ENCODE data around the gene WDR86. TPM values are rescaled to one million over a fixed set of nuclear protein-coding genes. Genes with fewer than 3 reads are reported as not detected.

WDR86 gene
- total and polyA plus RNA-seq, 2 of the 8 experiments (the other 6 are each of a cell fraction or from before 2014, with no cell fraction given), result 12.7 to 15.8 TPM

DNA sequence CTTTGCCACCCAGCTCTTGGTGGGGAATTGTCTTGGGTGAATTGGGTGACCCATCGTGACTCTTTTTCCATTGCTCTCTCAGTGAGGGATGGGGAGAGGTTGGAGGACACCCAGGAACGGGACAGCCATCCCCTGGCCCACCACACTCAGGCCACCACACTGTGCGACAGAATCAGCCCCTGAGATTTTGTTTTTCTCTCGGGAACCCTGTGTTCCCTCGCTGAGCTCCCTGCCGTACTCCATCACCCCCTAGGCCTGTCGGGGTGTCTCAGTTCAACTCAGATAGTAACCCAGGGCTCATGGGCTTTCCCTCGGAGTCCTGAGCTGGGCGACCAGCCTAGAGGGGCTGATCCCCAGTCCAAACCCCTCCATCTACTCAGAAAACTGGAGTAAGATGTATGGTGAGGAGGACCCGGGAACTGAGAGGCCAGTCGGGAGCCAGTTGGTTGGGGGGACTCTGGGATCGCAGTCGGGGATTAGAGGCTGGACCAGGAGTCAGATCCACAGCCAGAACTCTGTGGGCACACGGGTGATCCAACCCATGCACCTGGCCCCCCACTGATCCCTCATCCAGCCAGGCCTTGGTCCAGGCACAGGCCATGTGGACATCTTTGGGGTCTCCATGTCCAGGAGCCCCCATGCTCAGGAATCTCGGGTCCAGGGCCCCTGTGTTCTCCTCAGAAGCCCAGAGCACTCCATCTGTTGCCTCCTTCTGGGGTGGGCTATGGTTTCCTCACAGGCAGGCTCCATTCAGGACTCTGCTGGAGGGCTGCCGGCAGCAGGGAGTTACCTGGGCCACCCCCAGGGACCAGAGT lies 20.8 kb upstream of the WDR86 start:
- Histone ChIP-seq H3K27me3 (replicated peaks in 1 of 4; ENCODE audit: control insufficient read depth in 3 of 4, extremely low read depth in 1 of 4, insufficient read depth in 3 of 4, low read length in 3 of 4) (no peaks in the 10 kb centered on the region), H4K20me1 (replicated peaks in 1 of 2; ENCODE audit: control insufficient read depth in 1 of 2, insufficient read depth in 2 of 2, low read length in 2 of 2) (no peaks in the 10 kb centered on the region), H2BK15ac (ENCODE audit: low read length) (no peak overlapping the region), H3K4me3 (ENCODE audit: extremely low read depth in 1 of 4, insufficient read depth in 2 of 4, low read depth in 3 of 4, low read length in 4 of 4) (no peak overlapping the region), H3K23me2 (ENCODE audit: low read depth, low read length) (no peaks in the 10 kb centered on the region), H4K91ac (replicated peaks; ENCODE audit: insufficient read length, low read length) (no peak overlapping the region), H3K9me3 (ENCODE audit: insufficient read depth in 2 of 2, low read depth in 1 of 2, low read length in 1 of 2) (no peaks in the 10 kb centered on the region), H3K36me3 (ENCODE audit: control insufficient read depth in 2 of 4, insufficient read depth in 4 of 4, low read length in 3 of 4) (no peaks in the 10 kb centered on the region), H3K79me1 (ENCODE audit: low read depth, low read length) (no peaks in the 10 kb centered on the region; the same call in 1 of the 2 replicates), H2AK5ac (ENCODE audit: low read depth, low read length) (peak overlapping the region; percentile 53; the same call in 1 of the 2 replicates), H2AFZ (ENCODE audit: low read length) (no peak overlapping the region), H2BK12ac (ENCODE audit: low read depth, low read length) (peak overlapping the region; percentile 80; the same call in 1 of the 2 replicates), H3K4me2 (ENCODE audit: insufficient read depth in 1 of 2, low read depth in 2 of 2, low read length in 2 of 2) (no peak overlapping the region), H4K8ac (ENCODE audit: extremely low read depth, insufficient read depth, low read length) (no peak overlapping the region), H3K79me2 (ENCODE audit: control insufficient read depth in 1 of 2, insufficient read depth in 2 of 2, low read length in 2 of 2) (no peaks in the 10 kb centered on the region), H3K4me1 (replicated peaks in 1 of 4; ENCODE audit: control insufficient read depth in 3 of 4, insufficient read depth in 4 of 4, low read length in 3 of 4) (peaks cover 5 to 20% (median 11%) of the 10 kb centered on the region in 4 experiments), H3K14ac (ENCODE audit: insufficient read length) (no peak overlapping the region), H3K27ac (ENCODE audit: low read depth, low read length) (no peak overlapping the region), H3K9ac (replicated peaks in 1 of 4; ENCODE audit: extremely low read depth in 1 of 4, low read depth in 3 of 4, low read length in 3 of 4) (no peak overlapping the region), H3K23ac (ENCODE audit: insufficient read length) (no peak overlapping the region), H3K4ac (replicated peaks; ENCODE audit: insufficient read length, low read depth, low read length) (no peak overlapping the region), H2BK120ac (replicated peaks; ENCODE audit: low read depth, low read length) (no peak overlapping the region), H3K56ac (replicated peaks; ENCODE audit: insufficient read length, low read depth, low read length) (no peak overlapping the region), H3K18ac (ENCODE audit: extremely low read depth, low read length) (0 out of 2 replicates have a peak overlapping the region, but pooled peaks have one; percentile 56), H2BK20ac (ENCODE audit: low read length) (0 out of 2 replicates have a peak overlapping the region, but pooled peaks have one; percentile 18), H4K5ac (ENCODE audit: insufficient read length, low read depth, low read length) (no peak overlapping the region), H2BK5ac (ENCODE audit: low read depth, low read length) (no peak overlapping the region)
- POLR2A ChIA-PET (ENCODE audit: partially characterized antibody), result interaction anchor here (0.9 to 1.3 kb wide), 3 partner anchors 9 to 47 kb away, joined by 3 to 5 read pairs (median 3); partner anchors contain the start of gene CRYGN
- no peak for FAIRE-seq
- CTCF ChIA-PET (ENCODE audit: partially characterized antibody), result interaction anchor here (0.8 to 2.2 kb wide), 7 partner anchors 10 to 62 kb away, joined by 3 to 6 read pairs (median 3); no protein-coding TSS in a partner anchor
- no peak for DNase-seq (ENCODE audit: low read depth in 1 of 2, low spot score in 2 of 2)
- WGBS, 2 experiments (ENCODE audit: extremely low coverage in 1 of 2, insufficient coverage in 1 of 2, insufficient read length in 1 of 2, insufficient replicate concordance in 2 of 2, low coverage in 1 of 2, low lambda C conversion rate in 2 of 2, missing lambda C conversion rate in 1 of 2), result 92% methylated on average over 15 of the region's 16 CpGs; no CpG with 5 or more reads in 1 of the 2 experiments
- TF ChIP-seq POLR2A (IDR thresholded peaks at IDR 0.05; ENCODE audit: control extremely low read depth in 1 of 2, low read depth in 2 of 2, low read length in 2 of 2) (no peak), MAFK (IDR thresholded peaks at IDR 0.05; ENCODE audit: low read depth, low read length) (no peak), JUND (IDR thresholded peaks at IDR 0.05; ENCODE audit: low read length) (no peak), CTBP2 (IDR thresholded peaks at IDR 0.05; ENCODE audit: borderline replicate concordance, insufficient read depth, insufficient read length, low read length) (no peak), CBX5 (IDR thresholded peaks at IDR 0.05; ENCODE audit: low read depth, low read length) (no peak), SP1 (IDR thresholded peaks at IDR 0.05; ENCODE audit: low read depth, low read length) (no peak), BCL11A (IDR thresholded peaks at IDR 0.05; ENCODE audit: low read depth in 2 of 2, low read length in 2 of 2) (no peak), RFX5 (IDR thresholded peaks at IDR 0.05; ENCODE audit: borderline replicate concordance, low read depth, low read length) (no peak), NANOG (IDR thresholded peaks at IDR 0.05; ENCODE audit: insufficient read depth, low read depth, low read length, poor library complexity, severe bottlenecking) (no peak), KDM4A (IDR thresholded peaks at IDR 0.05; ENCODE audit: low read depth, low read length, severe bottlenecking) (no peak)
- TF ChIP-seq, protein P1, sequence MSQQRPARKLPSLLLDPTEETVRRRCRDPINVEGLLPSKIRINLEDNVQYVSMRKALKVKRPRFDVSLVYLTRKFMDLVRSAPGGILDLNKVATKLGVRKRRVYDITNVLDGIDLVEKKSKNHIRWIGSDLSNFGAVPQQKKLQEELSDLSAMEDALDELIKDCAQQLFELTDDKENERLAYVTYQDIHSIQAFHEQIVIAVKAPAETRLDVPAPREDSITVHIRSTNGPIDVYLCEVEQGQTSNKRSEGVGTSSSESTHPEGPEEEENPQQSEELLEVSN (IDR thresholded peaks at IDR 0.05), result no peak
